DOHH2 (cell line): ENCODE data around the gene MAGOH.

Experiments
- H3F3A ChIP-seq: fragments of 200-600 bp; sonication (generic), shearing (Covaris generic); 2 replicates; pipeline ENCODE4 v1.6.0; 2016; ENCODE audit warnings: antibody characterized with exemption, mild to moderate bottlenecking; ENCODE audit not compliant: control insufficient read depth, insufficient read depth
- H3K27ac ChIP-seq: fragments of 200-600 bp; sonication (generic); 2 replicates; pipeline ENCODE4 v1.5.1; 2014; ENCODE audit warnings: low read depth, mild to moderate bottlenecking, low read length, moderate library complexity
- H3K27me3 ChIP-seq: fragments of 200-600 bp; sonication (generic); 2 replicates; pipeline ENCODE4 v1.6.1; 2014; ENCODE audit warnings: mild to moderate bottlenecking, low read length, mixed read lengths; ENCODE audit not compliant: control insufficient read depth
- H3K36me3 ChIP-seq: fragments of 200-600 bp; sonication (generic); 2 replicates; pipeline ENCODE4 v1.6.1; 2014; ENCODE audit warnings: mild to moderate bottlenecking, low read length, moderate library complexity, mixed read lengths; ENCODE audit not compliant: control insufficient read depth
- H3K4me1 ChIP-seq: fragments of 200-600 bp; sonication (generic); 2 replicates; pipeline ENCODE4 v1.6.1; 2014; ENCODE audit warnings: mild to moderate bottlenecking, low read length, mixed read lengths; ENCODE audit not compliant: control insufficient read depth
- H3K4me2 ChIP-seq: fragments of 200-600 bp; sonication (generic); 2 replicates; pipeline ENCODE4 v1.6.0; 2014; ENCODE audit warnings: mild to moderate bottlenecking, low read length, moderate library complexity
- H3K4me3 ChIP-seq: fragments of 200-600 bp; sonication (generic); 2 replicates; pipeline ENCODE4 v1.5.1; 2014; ENCODE audit warnings: mild to moderate bottlenecking, low read length, mixed read lengths
- H3K79me2 ChIP-seq: fragments of 200-600 bp; sonication (generic); 2 replicates; pipeline ENCODE4 v1.6.1; 2014; ENCODE audit warnings: mild to moderate bottlenecking, low read length, mixed read lengths; ENCODE audit not compliant: control insufficient read depth
- H3K9me2 ChIP-seq: fragments of 200-600 bp; sonication (generic); replicated peaks from 2 replicates; pipeline ENCODE4 v1.6.1; 2014; ENCODE audit warnings: mild to moderate bottlenecking, low read length, mixed read lengths; ENCODE audit not compliant: control insufficient read depth
- H3K9me3 ChIP-seq: fragments of 200-600 bp; sonication (generic); 2 replicates; pipeline ENCODE4 v1.6.1; 2014; ENCODE audit warnings: antibody characterized with exemption, low read length, mixed read lengths; ENCODE audit not compliant: control insufficient read depth, insufficient read depth
- H4K20me1 ChIP-seq: fragments of 200-600 bp; sonication (generic); 2 replicates; pipeline ENCODE4 v1.6.0; 2014; ENCODE audit warnings: low read depth, mild to moderate bottlenecking, antibody characterized with exemption, low read length, moderate library complexity; ENCODE audit not compliant: control insufficient read depth, insufficient read depth
- CTCF ChIP-seq: fragments of 200-600 bp; sonication (generic); IDR thresholded peaks from one replicate; pipeline ENCODE4 v1.5.1; 2014; ENCODE audit warnings: antibody characterized with exemption, mild to moderate bottlenecking, low read depth, low read length; ENCODE audit not compliant: poor library complexity, severe bottlenecking
- EZH2phosphoT487 ChIP-seq: fragments of 200-600 bp; sonication (generic); IDR thresholded peaks from 2 replicates; pipeline ENCODE4 v1.6.1; 2017; ENCODE audit warnings: borderline replicate concordance, mild to moderate bottlenecking, antibody characterized with exemption, low read length, moderate library complexity, mixed read lengths

The MAGOH gene

GRCh38 chr1:53280496-53280895 lies 42.2 kb upstream of the MAGOH start:
- Histone ChIP-seq H3K27ac (no peak overlapping the region), H3K4me1 (no peaks in the 10 kb centered on the region), H3K9me2 (no peaks in the 10 kb centered on the region), H3K36me3 (peaks cover 58% of the 10 kb centered on the region), H3K4me3 (no peak overlapping the region), H4K20me1 (no peaks in the 10 kb centered on the region), H3K27me3 (no peaks in the 10 kb centered on the region), H3K79me2 (no peaks in the 10 kb centered on the region), H3K9me3 (no peaks in the 10 kb centered on the region), H3F3A (peaks cover 10% of the 10 kb centered on the region), H3K4me2 (no peak overlapping the region)
- TF ChIP-seq EZH2phosphoT487 (no peak), CTCF (no peak)

GRCh38 chr1:53279296-53280200 lies 41.2 kb upstream of the MAGOH start:
- Histone ChIP-seq H3K36me3 (peaks cover 58% of the 10 kb centered on the region), H4K20me1 (no peaks in the 10 kb centered on the region), H3K27ac (no peak overlapping the region), H3K4me2 (no peak overlapping the region), H3K27me3 (no peaks in the 10 kb centered on the region), H3F3A (peaks cover 10% of the 10 kb centered on the region), H3K4me3 (no peak overlapping the region), H3K4me1 (no peaks in the 10 kb centered on the region), H3K79me2 (no peaks in the 10 kb centered on the region), H3K9me2 (no peaks in the 10 kb centered on the region), H3K9me3 (no peaks in the 10 kb centered on the region)
- TF ChIP-seq EZH2phosphoT487 = no peak
- TF ChIP-seq CTCF = no peak

GRCh38 chr1:53278298-53278725 lies 40.0 kb upstream of the MAGOH start:
- H4K20me1 ChIP-seq = no peaks in the 10 kb centered on the region
- H3K4me3 ChIP-seq = no peak overlapping the region
- no peaks in the 10 kb centered on the region for H3K27me3 ChIP-seq
- no peaks in the 10 kb centered on the region for H3K79me2 ChIP-seq
- no peak overlapping the region for H3K27ac ChIP-seq
- no peak overlapping the region for H3K4me2 ChIP-seq
- peaks cover 64% of the 10 kb centered on the region for H3K36me3 ChIP-seq
- H3K9me2 ChIP-seq = no peaks in the 10 kb centered on the region
- peaks cover 10% of the 10 kb centered on the region for H3F3A ChIP-seq
- H3K4me1 ChIP-seq = no peaks in the 10 kb centered on the region
- H3K9me3 ChIP-seq = no peaks in the 10 kb centered on the region
- TF ChIP-seq CTCF (peak; percentile 96), EZH2phosphoT487 (no peak)
